Natural killer cell (primary cell): ENCODE data around the gene MRFAP1L1. TPM values are rescaled to one million over a fixed set of nuclear protein-coding genes. Genes with fewer than 3 reads are reported as not detected.
A peak's percentile ranks its signal among the peaks of the same experiment; 100 is the strongest.

Experiments used
- ATAC-seq, 3 donors: fragments of 150-1000 bp in 2 of 3; fragments of 200-7000 bp in 1 of 3; cut with Tn5 transposase; 1 replicate in 1 of 3; 2 replicates in 2 of 3; pipeline ENCODE4 v1.10.0; 2021; ENCODE audit warnings: mild to moderate bottlenecking in 2 of 3, moderate library complexity in 2 of 3
- DNase-seq, 2 donors: peaks; one replicate each; pipeline versions ENCODE4 v3.0.0 to v3.0.0-alpha.2; 2013 to 2021; ENCODE audit warnings: mixed read lengths in 1 of 2
- H3K27ac ChIP-seq: one replicate; pipeline ENCODE4 v1.5.1; 2013; ENCODE audit warnings: mild to moderate bottlenecking, low read length
- H3K27me3 ChIP-seq: one replicate; pipeline ENCODE4 v1.6.1; 2013; ENCODE audit warnings: low read length; ENCODE audit not compliant: control insufficient read depth, insufficient read depth
- H3K36me3 ChIP-seq: one replicate; pipeline ENCODE4 v1.6.1; 2013; ENCODE audit warnings: low read length; ENCODE audit not compliant: control insufficient read depth, insufficient read depth
- H3K4me1 ChIP-seq: one replicate; pipeline ENCODE4 v1.6.1; 2013; ENCODE audit warnings: low read length; ENCODE audit not compliant: control insufficient read depth, insufficient read depth
- H3K4me3 ChIP-seq: one replicate; pipeline ENCODE4 v1.5.1; 2013; ENCODE audit warnings: low read length
- H3K9me3 ChIP-seq: one replicate; pipeline ENCODE4 v1.6.1; 2013; ENCODE audit warnings: low read length; ENCODE audit not compliant: control insufficient read depth, insufficient read depth
- H3K27ac Mint-ChIP-seq, 2 donors: one replicate each; pipeline ENCODE4 v1.8.0; 2022; ENCODE audit warnings: mild to moderate bottlenecking in 2 of 2, mixed read lengths in 2 of 2, moderate library complexity in 1 of 2
- H3K27me3 Mint-ChIP-seq, 2 donors: one replicate each; pipeline ENCODE4 v1.8.0; 2022; ENCODE audit warnings: low read depth in 2 of 2, mixed read lengths in 2 of 2
- H3K36me3 Mint-ChIP-seq: one replicate; pipeline ENCODE4 v1.8.0; 2022; ENCODE audit warnings: mixed read lengths
- H3K4me1 Mint-ChIP-seq, 2 donors: one replicate each; pipeline ENCODE4 v1.8.0; 2022; ENCODE audit warnings: mixed read lengths in 2 of 2
- H3K4me3 Mint-ChIP-seq: one replicate; pipeline ENCODE4 v1.8.0; 2022; ENCODE audit warnings: mild to moderate bottlenecking, moderate library complexity, mixed read lengths
- H3K9me3 Mint-ChIP-seq, 2 donors: one replicate each; pipeline ENCODE4 v1.8.0; 2022; ENCODE audit warnings: mixed read lengths in 2 of 2
- WGBS: methylation state at CpG from one replicate; pipeline ENCODE4 v1.1.7; 2013; ENCODE audit warnings: missing lambda C conversion rate; ENCODE audit not compliant: insufficient coverage; 5-methylcytosine and 5-hydroxymethylcytosine counted together
- intact Hi-C: fragments of 100-400 bp; cut with micrococcal nuclease; formaldehyde crosslinking; loops from one replicate; pipeline ENCODE4 v1.14.2; 2022
- total RNA-seq, 4 donors: library from RNA; stranded (reverse); fragments of 120-200 nt in 1 of 4; gene quantifications; one replicate each; pipeline versions ENCODE4 v1.2.3 to v1.2.4, GENCODE V29; 2013 to 2022
- TF ChIP-seq, protein P1 (sequence below): fragments of 200-600 bp; IDR thresholded peaks from one replicate; pipeline ENCODE4 v1.8.0; 2022; ENCODE audit warnings: antibody characterized with exemption

The MRFAP1L1 gene
- total RNA-seq, 3 donors from 2014 or later (not counting 1 experiment from before 2014, with no cell fraction given): 38.4 to 60.9 (median 40.8) TPM

DNA sequence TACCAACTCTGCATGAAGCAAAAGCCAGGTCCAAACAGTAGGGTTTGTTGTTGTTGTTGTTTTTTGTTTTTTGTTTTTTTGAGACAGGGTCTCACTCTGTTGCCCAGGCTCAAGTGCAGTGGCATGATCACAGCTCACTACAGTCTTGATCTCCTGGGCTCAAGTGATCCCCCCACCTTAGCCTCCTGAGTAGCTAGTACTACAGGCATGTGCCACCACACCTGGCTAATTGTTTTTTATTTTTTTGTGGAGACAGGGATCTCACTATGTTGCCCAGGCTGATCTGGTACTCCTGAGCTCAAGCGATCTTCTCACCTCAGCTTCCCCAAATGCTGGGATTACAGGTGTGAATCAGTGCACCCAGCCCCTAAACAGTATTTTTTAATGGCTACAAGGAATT lies 9.8 kb downstream of the MRFAP1L1 start:
- H3K36me3 Mint-ChIP-seq: peaks cover 3% of the 10 kb centered on the region
- intact Hi-C loops: no loop called here
- H3K4me1 Mint-ChIP-seq: peaks cover 47 to 52% of the 10 kb centered on the region in 2 donors
- H3K27ac ChIP-seq: no peak overlapping the region
- WGBS: 91% methylated on average over 1 of the region's 1 CpG
- H3K27ac Mint-ChIP-seq: peak overlapping the region; percentile 43 to 54
- no peak for DNase-seq
- H3K4me3 ChIP-seq: no peak overlapping the region
- H3K36me3 ChIP-seq: peaks cover 4% of the 10 kb centered on the region
- H3K4me3 Mint-ChIP-seq: no peak overlapping the region
- H3K27me3 ChIP-seq: no peaks in the 10 kb centered on the region
- H3K9me3 ChIP-seq: no peaks in the 10 kb centered on the region
- peaks cover 28% of the 10 kb centered on the region for H3K4me1 ChIP-seq
- H3K27me3 Mint-ChIP-seq: no peaks in the 10 kb centered on the region
- TF ChIP-seq, protein P1, sequence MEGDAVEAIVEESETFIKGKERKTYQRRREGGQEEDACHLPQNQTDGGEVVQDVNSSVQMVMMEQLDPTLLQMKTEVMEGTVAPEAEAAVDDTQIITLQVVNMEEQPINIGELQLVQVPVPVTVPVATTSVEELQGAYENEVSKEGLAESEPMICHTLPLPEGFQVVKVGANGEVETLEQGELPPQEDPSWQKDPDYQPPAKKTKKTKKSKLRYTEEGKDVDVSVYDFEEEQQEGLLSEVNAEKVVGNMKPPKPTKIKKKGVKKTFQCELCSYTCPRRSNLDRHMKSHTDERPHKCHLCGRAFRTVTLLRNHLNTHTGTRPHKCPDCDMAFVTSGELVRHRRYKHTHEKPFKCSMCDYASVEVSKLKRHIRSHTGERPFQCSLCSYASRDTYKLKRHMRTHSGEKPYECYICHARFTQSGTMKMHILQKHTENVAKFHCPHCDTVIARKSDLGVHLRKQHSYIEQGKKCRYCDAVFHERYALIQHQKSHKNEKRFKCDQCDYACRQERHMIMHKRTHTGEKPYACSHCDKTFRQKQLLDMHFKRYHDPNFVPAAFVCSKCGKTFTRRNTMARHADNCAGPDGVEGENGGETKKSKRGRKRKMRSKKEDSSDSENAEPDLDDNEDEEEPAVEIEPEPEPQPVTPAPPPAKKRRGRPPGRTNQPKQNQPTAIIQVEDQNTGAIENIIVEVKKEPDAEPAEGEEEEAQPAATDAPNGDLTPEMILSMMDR: no peak
- no peaks in the 10 kb centered on the region for H3K9me3 Mint-ChIP-seq
- ATAC-seq: no peak

DNA sequence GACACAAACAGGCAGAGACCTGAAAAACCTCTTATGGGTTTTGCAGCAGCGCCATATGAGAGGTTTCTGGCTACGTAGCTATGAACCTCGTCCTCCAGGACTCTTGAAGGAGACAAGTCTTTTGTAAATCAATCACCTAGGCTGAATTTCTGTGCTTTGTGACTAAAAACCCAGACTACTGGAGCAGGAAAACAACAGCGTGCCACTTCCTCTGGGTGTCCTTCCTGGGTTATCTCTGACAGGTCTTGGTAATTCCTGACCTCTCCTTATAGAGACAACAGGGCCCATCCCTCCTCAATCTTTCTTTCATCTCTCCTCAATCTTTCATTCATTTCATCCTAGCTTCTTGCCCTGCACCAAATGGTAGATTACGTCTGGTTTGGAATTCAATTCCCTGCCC lies 10.3 kb downstream of the MRFAP1L1 start:
- H3K27ac Mint-ChIP-seq: peak overlapping the region; percentile 43 to 54
- DNase-seq (peak in 1 of 2 donors; percentile 30), ATAC-seq (no peak)
- no peaks in the 10 kb centered on the region for H3K27me3 ChIP-seq
- H3K4me3 ChIP-seq: no peak overlapping the region
- H3K4me3 Mint-ChIP-seq: no peak overlapping the region
- H3K9me3 Mint-ChIP-seq: no peaks in the 10 kb centered on the region
- TF ChIP-seq, protein P1: no peak
- no peak overlapping the region for H3K27ac ChIP-seq
- H3K4me1 ChIP-seq: peaks cover 33% of the 10 kb centered on the region
- H3K9me3 ChIP-seq: no peaks in the 10 kb centered on the region
- H3K4me1 Mint-ChIP-seq: peaks cover 47 to 52% of the 10 kb centered on the region in 2 donors
- WGBS: 87% methylated on average over 5 of the region's 5 CpGs
- peaks cover 4% of the 10 kb centered on the region for H3K36me3 ChIP-seq
- no peaks in the 10 kb centered on the region for H3K27me3 Mint-ChIP-seq
- no peaks in the 10 kb centered on the region for H3K36me3 Mint-ChIP-seq
- intact Hi-C loops: no loop called here

DNA sequence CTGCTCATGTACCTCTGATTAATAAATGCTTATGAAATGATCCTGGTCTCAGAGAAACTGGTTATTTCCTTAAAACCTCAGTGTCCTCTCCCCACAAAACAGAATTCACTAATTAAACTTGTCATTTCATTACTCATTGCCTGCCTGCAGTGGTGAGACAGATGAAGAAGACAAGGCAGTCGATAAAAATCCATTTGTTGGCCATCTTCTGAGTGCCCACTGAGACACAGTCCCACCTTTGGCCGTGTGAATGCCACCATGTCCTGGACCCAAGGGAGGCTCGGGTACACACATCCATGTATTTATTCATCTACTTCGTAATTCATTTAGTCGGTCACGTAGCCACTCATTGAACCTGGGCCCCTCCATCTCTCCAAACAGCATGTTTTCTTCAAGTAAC lies 12.5 kb downstream of the MRFAP1L1 start:
- DNase-seq (no peak), ATAC-seq (no peak)
- intact Hi-C loops: no loop called here
- Histone ChIP-seq H3K27me3 (no peaks in the 10 kb centered on the region), H3K9me3 (no peaks in the 10 kb centered on the region), H3K4me3 (no peak overlapping the region), H3K4me1 (peaks cover 55% of the 10 kb centered on the region), H3K36me3 (no peaks in the 10 kb centered on the region), H3K27ac (peak overlapping the region; percentile 81)
- Mint-ChIP-seq H3K27ac (peak overlapping the region; percentile 97 to 98), H3K4me3 (peak overlapping the region; percentile 21), H3K36me3 (no peaks in the 10 kb centered on the region), H3K4me1 (peaks cover 56 to 65% of the 10 kb centered on the region in 2 donors), H3K27me3 (no peaks in the 10 kb centered on the region), H3K9me3 (no peaks in the 10 kb centered on the region)
- TF ChIP-seq, protein P1: no peak
- 95% methylated on average over 5 of the region's 6 CpGs for WGBS

DNA sequence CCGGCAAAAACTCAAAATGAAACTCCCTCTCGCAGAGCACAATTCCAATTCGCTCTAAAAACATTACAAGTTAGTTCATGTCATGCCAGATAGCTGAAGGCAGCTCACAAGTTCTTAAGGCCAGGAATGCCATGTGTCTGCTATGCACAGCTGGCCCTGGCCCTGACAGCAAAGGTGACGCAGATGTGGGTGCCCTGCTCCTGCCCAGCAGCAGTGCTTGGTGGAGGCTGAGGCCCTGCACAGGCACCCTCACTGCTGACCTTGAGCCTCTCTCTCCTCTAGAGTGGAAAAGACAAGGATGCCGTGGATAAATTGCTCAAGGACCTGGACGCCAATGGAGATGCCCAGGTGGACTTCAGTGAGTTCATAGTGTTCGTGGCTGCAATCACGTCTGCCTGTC lies 13.1 kb downstream of the MRFAP1L1 start:
- H3K9me3 ChIP-seq: no peaks in the 10 kb centered on the region
- no peaks in the 10 kb centered on the region for H3K36me3 ChIP-seq
- Mint-ChIP-seq H3K27ac (peak overlapping the region; percentile 97 to 98), H3K27me3 (no peaks in the 10 kb centered on the region), H3K9me3 (no peaks in the 10 kb centered on the region), H3K4me1 (peaks cover 56 to 66% of the 10 kb centered on the region in 2 donors), H3K4me3 (peak overlapping the region; percentile 79), H3K36me3 (no peaks in the 10 kb centered on the region)
- ATAC-seq (peak; percentile 35 to 38 (median 38)), DNase-seq (no peak)
- TF ChIP-seq, protein P1: no peak
- WGBS: 57% methylated on average over 8 of the region's 8 CpGs
- H3K4me3 ChIP-seq: no peak overlapping the region
- H3K4me1 ChIP-seq: peaks cover 61% of the 10 kb centered on the region
- H3K27me3 ChIP-seq: no peaks in the 10 kb centered on the region
- intact Hi-C loops: loop anchor here (1.0 kb wide), 1 partner anchor 22 kb away; a partner anchor contains a TSS
- H3K27ac ChIP-seq: peak overlapping the region; percentile 81
